Measurements from ENCODE around the gene PPFIBP1. TPM values are rescaled to one million over a fixed set of nuclear protein-coding genes. Genes with fewer than 3 reads are reported as not detected.
A peak's percentile ranks its signal among the peaks of the same experiment; 100 is the strongest.

PPFIBP1 gene
- total and polyA plus RNA-seq, 2 of the 4 experiments (the other 2 are of a cell fraction): 30.4 to 72.2 TPM

GRCh38 chr12:27521066-27521465 is 2.9 kb upstream of the PPFIBP1 start:
- Histone ChIP-seq H3K56ac (ENCODE audit: extremely low read depth, insufficient read depth, low read length) (peak overlapping the region; percentile 46; the same call in 1 of the 2 replicates), H2BK15ac (ENCODE audit: low read depth, low read length) (peak overlapping the region; percentile 99; the same call in 2 of the 3 replicates), H3K79me1 (ENCODE audit: low read depth in 1 of 2, low read length in 2 of 2) (peaks cover 0 to 31% of the 10 kb centered on the region in 2 experiments; a peak in 2 of 4 replicates), H3K27me3 (ENCODE audit: control insufficient read depth, insufficient read depth, low read length) (no peaks in the 10 kb centered on the region), H3K23ac (ENCODE audit: low read depth, low read length) (peak overlapping the region; percentile 91), H3K27ac (ENCODE audit: insufficient read depth, low read length) (peak overlapping the region; percentile 60), H3K18ac (ENCODE audit: low read depth, low read length) (peak overlapping the region; percentile 43), H4K5ac (ENCODE audit: low read depth, low read length) (peak overlapping the region; percentile 53), H2BK120ac (ENCODE audit: low read depth, low read length) (peak overlapping the region; percentile 80), H2BK5ac (ENCODE audit: low read depth, low read length, poor library complexity, severe bottlenecking) (peak overlapping the region; percentile 35), H2AK5ac (ENCODE audit: low read depth, low read length) (peak overlapping the region; percentile 92), H3K4me2 (ENCODE audit: low read depth, low read length) (peak overlapping the region; percentile 53), H4K8ac (ENCODE audit: low read depth in 2 of 2, low read length in 2 of 2) (peak overlapping the region; percentile 83 to 90), H3K4ac (ENCODE audit: low read depth, low read length) (peak overlapping the region; percentile 83), H3K9me1 (ENCODE audit: insufficient read depth, low read length) (peaks cover 6% of the 10 kb centered on the region), H3K9ac (ENCODE audit: low read depth, low read length) (peak overlapping the region; percentile 5; the same call in 1 of the 2 replicates), H3K4me3 (ENCODE audit: insufficient read depth, low read depth, low read length) (no peak overlapping the region), H4K20me1 (ENCODE audit: insufficient read depth, low read length) (no peaks in the 10 kb centered on the region), H3K9me3 (ENCODE audit: control insufficient read depth, insufficient read depth, low read length) (no peaks in the 10 kb centered on the region), H2AK9ac (replicated peaks; ENCODE audit: low read depth, low read length, poor library complexity) (peak overlapping the region; percentile 43), H4K91ac (ENCODE audit: insufficient read depth, low read depth, low read length) (peak overlapping the region; percentile 84), H3K4me1 (ENCODE audit: control insufficient read depth, insufficient read depth, low read length) (peaks cover 10% of the 10 kb centered on the region), H2AFZ (replicated peaks; ENCODE audit: low read length, poor library complexity) (peak overlapping the region; percentile 89), H3K36me3 (ENCODE audit: control insufficient read depth, insufficient read depth, low read length) (no peaks in the 10 kb centered on the region), H2BK20ac (ENCODE audit: low read depth, low read length) (peak overlapping the region; percentile 93), H3K14ac (replicated peaks; ENCODE audit: low read depth, low read length) (peak overlapping the region; percentile 91)
- peak; percentile 52 for DNase-seq
- 0% methylated on average over 1 of the region's 4 CpGs; no CpG with 5 or more reads in 1 of the 2 experiments for WGBS, 2 experiments (ENCODE audit: extremely low coverage in 2 of 2, insufficient read length in 1 of 2)
- ChIA-PET CTCF (no interaction called here), POLR2A (ENCODE audit: unreplicated experiment) (interaction anchor here (0.6 kb wide), 1 partner anchor 1522 kb away, joined by 3 read pairs; no protein-coding TSS in a partner anchor)
- ATAC-seq (ENCODE audit: low read depth): peak; percentile 13
- no TSS peak for BruUV-seq (replicated peaks)
- in situ Hi-C loops (cut with MboI; ENCODE audit: low sequenced_read_pairs): no loop called here
- no peak for TF ChIP-seq CEBPB (IDR thresholded peaks at IDR 0.05; ENCODE audit: low read depth, low read length)
- TF ChIP-seq MXI1 (IDR thresholded peaks at IDR 0.05; ENCODE audit: borderline replicate concordance, low read depth, low read length): no peak
- TF ChIP-seq BHLHE40 (IDR thresholded peaks at IDR 0.05; ENCODE audit: low read depth, low read length): no peak
- TF ChIP-seq, protein P1, sequence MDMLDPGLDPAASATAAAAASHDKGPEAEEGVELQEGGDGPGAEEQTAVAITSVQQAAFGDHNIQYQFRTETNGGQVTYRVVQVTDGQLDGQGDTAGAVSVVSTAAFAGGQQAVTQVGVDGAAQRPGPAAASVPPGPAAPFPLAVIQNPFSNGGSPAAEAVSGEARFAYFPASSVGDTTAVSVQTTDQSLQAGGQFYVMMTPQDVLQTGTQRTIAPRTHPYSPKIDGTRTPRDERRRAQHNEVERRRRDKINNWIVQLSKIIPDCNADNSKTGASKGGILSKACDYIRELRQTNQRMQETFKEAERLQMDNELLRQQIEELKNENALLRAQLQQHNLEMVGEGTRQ (IDR thresholded peaks at IDR 0.05; ENCODE audit: low read depth, low read length): no peak
- no peak for TF ChIP-seq NFE2L2 (IDR thresholded peaks at IDR 0.05; ENCODE audit: low read depth, low read length)
- no peak for TF ChIP-seq MAZ (IDR thresholded peaks at IDR 0.05; ENCODE audit: borderline replicate concordance, low read depth, low read length)
- TF ChIP-seq MAFK (IDR thresholded peaks at IDR 0.05; ENCODE audit: low read depth, low read length): no peak
- no peak for TF ChIP-seq POLR2A (IDR thresholded peaks at IDR 0.05; ENCODE audit: low read depth, low read length)
- TF ChIP-seq RFX5 (IDR thresholded peaks at IDR 0.05; ENCODE audit: low read depth, low read length): no peak
- no peak for TF ChIP-seq RCOR1 (IDR thresholded peaks at IDR 0.05; ENCODE audit: insufficient replicate concordance, low read length)
- dilution Hi-C loops (cut with HindIII; ENCODE audit: low sequenced_read_pairs, unreplicated experiment): no loop called here
- intact Hi-C loops (cut with micrococcal nuclease): loop anchor here (5.0 kb wide), 1 partner anchor 179 kb away; no protein-coding TSS in a partner anchor

All from IMR-90 (cell line).